HepG2 (cell line): ENCODE measurements around the gene KCNMA1.

ENCODE experiments used
- CEBPB ChIP-seq: IDR thresholded peaks from 2 replicates; pipeline ENCODE4 v1.6.1; 2011; ENCODE audit warnings: low read depth, low read length, improper control_type of control experiment, borderline replicate concordance
- ETV6 ChIP-seq: sonication (generic); formaldehyde crosslinking; conservative IDR thresholded peaks from 2 replicates; pipeline ENCODE4 v1.4.0; 2020; ENCODE audit warnings: missing genetic modification reagents
- EZH2 ChIP-seq: conservative IDR thresholded peaks from 2 replicates; pipeline ENCODE4 v1.6.1; 2012; ENCODE audit warnings: mild to moderate bottlenecking, low read depth, low read length, moderate library complexity
- FOXK2 ChIP-seq: fragments of 450-650 bp; IDR thresholded peaks from 2 replicates; pipeline ENCODE4 v1.6.1; 2016
- HDAC1 ChIP-seq: sonication (generic); formaldehyde crosslinking; IDR thresholded peaks from 2 replicates; pipeline ENCODE4 v1.5.1; 2020; ENCODE audit warnings: mild to moderate bottlenecking, missing genetic modification reagents
- POLR2A ChIP-seq, 2 experiments: IDR thresholded peaks; 2 replicates each; pipeline ENCODE4 v1.6.1; 2011; ENCODE audit warnings: low read depth in 2 of 2, low read length in 2 of 2, mild to moderate bottlenecking in 1 of 2, moderate library complexity in 1 of 2; ENCODE audit not compliant: insufficient read depth in 1 of 2
- ZBTB7A ChIP-seq: sonication (generic); formaldehyde crosslinking; IDR thresholded peaks from 2 replicates; pipeline ENCODE4 v1.8.0; 2022; ENCODE audit warnings: mild to moderate bottlenecking, missing genetic modification reagents
- ZNF792 ChIP-seq: IDR thresholded peaks from 2 replicates; pipeline ENCODE4 v1.6.1; 2016
- ZSCAN30 ChIP-seq: sonication (generic); formaldehyde crosslinking; IDR thresholded peaks from 2 replicates; pipeline ENCODE4 v1.5.0; 2020; ENCODE audit warnings: mild to moderate bottlenecking, missing genetic modification reagents
- TF ChIP-seq, protein P1 (sequence below): sonication (generic); formaldehyde crosslinking; IDR thresholded peaks from 2 replicates; pipeline ENCODE4 v1.5.0; 2020; ENCODE audit warnings: mild to moderate bottlenecking, missing genetic modification reagents, moderate library complexity
- TF ChIP-seq, protein P2 (sequence below): sonication (generic); formaldehyde crosslinking; IDR thresholded peaks from 2 replicates; pipeline ENCODE4 v1.5.0; 2020; ENCODE audit warnings: mild to moderate bottlenecking, missing genetic modification reagents

DNA sequence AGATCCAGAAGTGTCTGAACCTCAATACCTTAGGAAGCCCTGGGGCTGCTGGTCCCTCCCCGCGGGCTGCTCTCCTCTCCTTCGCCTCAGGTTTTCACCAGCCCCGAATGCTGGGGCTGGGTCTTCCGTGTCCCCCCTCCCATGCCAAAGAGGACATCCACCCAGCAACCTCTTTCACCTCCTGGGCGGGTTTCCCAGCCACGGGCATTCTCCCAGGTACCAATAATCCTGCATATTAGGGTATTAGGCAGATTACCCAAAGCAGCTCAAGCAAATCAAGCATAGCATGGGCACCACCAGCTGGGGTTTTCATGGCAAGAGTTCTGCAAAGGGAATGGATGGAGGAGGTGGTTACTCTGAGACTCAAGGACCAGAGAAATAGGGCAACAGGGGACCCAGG is 224.4 kb downstream of the KCNMA1 start:
- TF ChIP-seq HDAC1 (no peak), ZSCAN30 (no peak), ETV6 (CRISPR knock-in tag) (no peak), FOXK2 (no peak), CEBPB (no peak), EZH2 (no peak), POLR2A (IDR thresholded peaks at IDR 0.05; ENCODE audit: insufficient read depth in 1 of 2, low read depth in 2 of 2, low read length in 2 of 2) (no peak), ZBTB7A (CRISPR knock-in tag) (no peak), ZNF792 (CRISPR knock-in tag) (no peak)
- TF ChIP-seq, protein P1, sequence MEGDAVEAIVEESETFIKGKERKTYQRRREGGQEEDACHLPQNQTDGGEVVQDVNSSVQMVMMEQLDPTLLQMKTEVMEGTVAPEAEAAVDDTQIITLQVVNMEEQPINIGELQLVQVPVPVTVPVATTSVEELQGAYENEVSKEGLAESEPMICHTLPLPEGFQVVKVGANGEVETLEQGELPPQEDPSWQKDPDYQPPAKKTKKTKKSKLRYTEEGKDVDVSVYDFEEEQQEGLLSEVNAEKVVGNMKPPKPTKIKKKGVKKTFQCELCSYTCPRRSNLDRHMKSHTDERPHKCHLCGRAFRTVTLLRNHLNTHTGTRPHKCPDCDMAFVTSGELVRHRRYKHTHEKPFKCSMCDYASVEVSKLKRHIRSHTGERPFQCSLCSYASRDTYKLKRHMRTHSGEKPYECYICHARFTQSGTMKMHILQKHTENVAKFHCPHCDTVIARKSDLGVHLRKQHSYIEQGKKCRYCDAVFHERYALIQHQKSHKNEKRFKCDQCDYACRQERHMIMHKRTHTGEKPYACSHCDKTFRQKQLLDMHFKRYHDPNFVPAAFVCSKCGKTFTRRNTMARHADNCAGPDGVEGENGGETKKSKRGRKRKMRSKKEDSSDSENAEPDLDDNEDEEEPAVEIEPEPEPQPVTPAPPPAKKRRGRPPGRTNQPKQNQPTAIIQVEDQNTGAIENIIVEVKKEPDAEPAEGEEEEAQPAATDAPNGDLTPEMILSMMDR: no peak
- TF ChIP-seq, protein P2, sequence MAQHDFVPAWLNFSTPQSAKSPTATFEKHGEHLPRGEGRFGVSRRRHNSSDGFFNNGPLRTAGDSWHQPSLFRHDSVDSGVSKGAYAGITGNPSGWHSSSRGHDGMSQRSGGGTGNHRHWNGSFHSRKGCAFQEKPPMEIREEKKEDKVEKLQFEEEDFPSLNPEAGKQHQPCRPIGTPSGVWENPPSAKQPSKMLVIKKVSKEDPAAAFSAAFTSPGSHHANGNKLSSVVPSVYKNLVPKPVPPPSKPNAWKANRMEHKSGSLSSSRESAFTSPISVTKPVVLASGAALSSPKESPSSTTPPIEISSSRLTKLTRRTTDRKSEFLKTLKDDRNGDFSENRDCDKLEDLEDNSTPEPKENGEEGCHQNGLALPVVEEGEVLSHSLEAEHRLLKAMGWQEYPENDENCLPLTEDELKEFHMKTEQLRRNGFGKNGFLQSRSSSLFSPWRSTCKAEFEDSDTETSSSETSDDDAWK (CRISPR knock-in tag): no peak
